ENCODE measurements around the gene ATP4A.

Gene ATP4A

DNA sequence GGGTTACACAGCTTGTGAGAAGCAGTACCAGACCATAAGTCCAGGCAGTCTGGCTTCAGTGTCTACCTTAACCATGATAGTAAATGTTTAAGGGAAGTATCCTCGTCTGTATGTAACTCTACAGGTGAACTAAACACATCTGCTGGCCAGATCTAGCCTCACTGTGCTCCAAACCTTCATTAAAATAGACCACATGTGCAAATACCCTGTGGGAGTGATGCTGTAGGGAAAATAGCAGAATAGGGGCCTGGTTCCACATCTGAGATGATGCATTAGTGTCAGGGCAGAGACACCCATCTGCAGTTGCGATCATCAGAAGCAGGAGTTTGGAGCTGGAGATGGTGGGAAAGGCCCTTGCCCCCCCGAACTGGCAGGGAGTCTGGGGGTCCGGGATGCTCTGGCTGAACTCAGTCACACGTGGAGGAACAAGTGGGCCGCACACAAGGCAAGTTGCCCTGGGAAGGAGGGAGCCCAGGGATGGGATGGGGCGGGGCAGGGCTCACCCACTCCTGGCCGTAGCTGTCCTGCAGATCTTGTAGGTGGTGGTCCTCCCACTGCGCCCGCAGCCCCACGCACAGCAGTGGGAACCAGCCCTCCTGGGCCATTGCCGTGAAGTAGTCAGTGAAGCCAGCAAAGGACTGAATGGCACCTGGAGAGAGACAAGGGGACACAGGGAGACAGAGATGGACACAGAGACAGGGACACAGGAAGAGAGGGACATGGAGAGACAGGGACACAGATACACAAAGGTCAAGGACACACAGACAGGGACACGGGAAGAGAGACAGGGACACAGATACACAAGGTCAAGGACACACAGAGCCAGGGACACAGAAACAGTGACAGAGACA is 10.7 kb downstream of the ATP4A start:
- TF ChIP-seq, protein P1, sequence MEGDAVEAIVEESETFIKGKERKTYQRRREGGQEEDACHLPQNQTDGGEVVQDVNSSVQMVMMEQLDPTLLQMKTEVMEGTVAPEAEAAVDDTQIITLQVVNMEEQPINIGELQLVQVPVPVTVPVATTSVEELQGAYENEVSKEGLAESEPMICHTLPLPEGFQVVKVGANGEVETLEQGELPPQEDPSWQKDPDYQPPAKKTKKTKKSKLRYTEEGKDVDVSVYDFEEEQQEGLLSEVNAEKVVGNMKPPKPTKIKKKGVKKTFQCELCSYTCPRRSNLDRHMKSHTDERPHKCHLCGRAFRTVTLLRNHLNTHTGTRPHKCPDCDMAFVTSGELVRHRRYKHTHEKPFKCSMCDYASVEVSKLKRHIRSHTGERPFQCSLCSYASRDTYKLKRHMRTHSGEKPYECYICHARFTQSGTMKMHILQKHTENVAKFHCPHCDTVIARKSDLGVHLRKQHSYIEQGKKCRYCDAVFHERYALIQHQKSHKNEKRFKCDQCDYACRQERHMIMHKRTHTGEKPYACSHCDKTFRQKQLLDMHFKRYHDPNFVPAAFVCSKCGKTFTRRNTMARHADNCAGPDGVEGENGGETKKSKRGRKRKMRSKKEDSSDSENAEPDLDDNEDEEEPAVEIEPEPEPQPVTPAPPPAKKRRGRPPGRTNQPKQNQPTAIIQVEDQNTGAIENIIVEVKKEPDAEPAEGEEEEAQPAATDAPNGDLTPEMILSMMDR (IDR thresholded peaks at IDR 0.05; ENCODE audit: control extremely low read depth, extremely low read depth, low read depth, missing control alignments): no peak
- POLR2A ChIA-PET: no interaction called here
- no peak for DNase-seq (ENCODE audit: extremely low spot score)
- CTCF ChIA-PET: no interaction called here

DNA sequence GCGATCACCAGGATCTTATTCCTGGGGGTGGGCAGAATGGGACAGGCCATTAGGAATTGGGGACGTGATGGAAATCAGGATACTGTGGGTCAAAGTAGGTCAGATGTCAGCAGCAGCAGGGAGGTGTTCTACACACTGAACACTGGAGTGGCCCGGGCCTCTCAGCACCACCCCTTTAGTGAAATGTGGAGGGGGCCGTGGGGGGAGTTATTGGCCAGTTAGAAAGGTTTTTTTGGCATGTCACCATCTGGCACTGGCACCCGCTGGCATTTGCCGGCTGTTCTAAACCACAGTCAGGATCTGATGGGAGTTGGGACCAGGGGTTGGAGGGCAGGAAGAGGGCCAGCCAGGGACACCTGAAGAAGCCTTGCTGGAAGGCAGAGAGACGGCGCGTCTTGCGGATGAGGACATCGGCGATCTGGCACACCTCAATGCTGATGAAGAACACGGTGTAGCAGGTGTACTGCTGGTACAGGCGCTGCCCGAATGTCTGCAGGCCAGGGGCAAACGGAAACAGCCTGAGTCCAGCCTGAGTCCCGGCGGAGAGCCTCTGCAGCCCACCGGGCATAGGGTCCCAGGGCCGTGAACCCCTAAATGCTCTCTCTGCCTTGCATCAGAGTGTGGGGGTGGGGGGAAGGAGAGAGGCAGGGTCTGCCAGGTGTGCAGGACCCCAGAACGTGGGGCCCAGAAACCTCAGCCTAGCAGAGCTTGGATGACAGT is 12.2 kb downstream of the ATP4A start:
- POLR2A ChIA-PET: no interaction called here
- TF ChIP-seq, protein P1 (IDR thresholded peaks at IDR 0.05; ENCODE audit: control extremely low read depth, extremely low read depth, low read depth, missing control alignments): no peak
- DNase-seq (ENCODE audit: extremely low spot score): no peak
- CTCF ChIA-PET: interaction anchor here (0.8 kb wide), 1 partner anchor 41 kb away, joined by 3 read pairs; no protein-coding TSS in a partner anchor

DNA sequence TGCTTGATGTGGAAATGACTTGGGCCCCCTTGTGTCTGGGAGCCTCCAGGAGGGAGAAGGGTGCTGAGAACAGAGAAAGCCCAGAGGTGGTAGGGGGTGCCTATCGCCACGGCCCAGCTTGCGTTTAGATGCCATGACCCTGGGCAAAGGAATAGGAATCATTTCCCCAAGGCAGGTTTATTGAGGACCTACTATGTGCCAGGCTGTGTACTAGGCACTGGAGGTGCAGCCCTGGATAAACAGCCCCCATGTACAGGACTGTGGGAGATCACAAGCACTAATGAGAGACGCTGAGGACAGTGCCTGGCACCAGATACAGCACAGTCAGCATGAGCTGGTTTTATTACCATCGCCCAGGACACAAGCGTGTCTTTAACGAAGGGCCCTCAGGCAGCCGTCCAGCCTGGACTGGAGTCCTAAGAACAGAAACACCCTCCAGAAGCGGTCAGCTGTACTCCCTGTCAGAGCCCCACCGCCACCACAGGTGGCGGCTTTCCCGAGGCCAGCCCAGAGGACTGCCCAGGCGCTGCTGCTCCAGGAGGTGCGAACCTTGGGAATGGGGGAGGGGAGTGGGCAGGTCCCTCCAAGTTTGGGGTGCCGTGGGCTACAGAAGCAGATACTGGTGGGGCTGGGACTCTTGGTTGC is 13.5 kb downstream of the ATP4A start:
- no peak for DNase-seq (ENCODE audit: extremely low spot score)
- ChIA-PET POLR2A (no interaction called here), CTCF (interaction anchor here (0.7 to 4.4 kb wide), 9 partner anchors 8 to 58 kb away, joined by 3 to 49 read pairs (median 14); partner anchors contain the start of genes ATP4A and PMIS2)
- TF ChIP-seq, protein P1 (IDR thresholded peaks at IDR 0.05; ENCODE audit: control extremely low read depth, extremely low read depth, low read depth, missing control alignments): no peak

DNA sequence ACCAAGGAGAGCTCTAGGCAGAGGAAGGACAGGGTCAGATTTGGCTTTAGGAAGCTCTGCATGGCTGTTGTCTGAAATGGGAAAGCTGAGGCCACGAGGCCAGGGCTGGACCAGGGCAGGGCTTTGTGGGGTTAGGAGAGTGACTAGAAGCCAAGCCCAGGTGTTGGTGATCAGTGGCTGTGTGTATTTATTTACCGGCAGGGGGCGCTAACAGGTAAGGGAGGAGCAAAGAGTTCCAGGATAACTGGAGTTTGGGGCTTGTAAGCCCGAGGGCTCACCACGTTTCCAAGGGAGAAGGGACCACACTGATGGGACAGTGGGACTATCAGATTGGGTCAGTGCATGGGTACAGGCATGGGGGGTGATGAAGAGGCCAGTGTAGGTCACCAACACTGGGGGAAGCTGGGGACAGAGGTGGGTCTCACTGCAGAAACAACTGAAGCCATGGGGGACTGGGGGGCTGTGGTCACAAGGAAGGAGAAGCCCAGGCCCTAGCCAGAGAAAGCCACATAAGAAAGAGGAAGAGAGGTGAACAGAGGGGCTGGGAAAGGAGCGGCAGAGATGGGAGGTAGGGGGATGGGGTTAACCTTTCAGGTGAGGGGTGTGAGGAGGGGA is 14.2 kb downstream of the ATP4A start:
- TF ChIP-seq, protein P1 (IDR thresholded peaks at IDR 0.05; ENCODE audit: control extremely low read depth, extremely low read depth, low read depth, missing control alignments): peak; percentile 84
- peak; percentile 81 for DNase-seq (ENCODE audit: extremely low spot score)
- ChIA-PET POLR2A (no interaction called here), CTCF (interaction anchor here (0.7 to 4.4 kb wide), 29 partner anchors 8 to 383 kb away, joined by 3 to 49 read pairs (median 4); partner anchors contain the start of genes ATP4A, HAUS5 and PMIS2)

DNA sequence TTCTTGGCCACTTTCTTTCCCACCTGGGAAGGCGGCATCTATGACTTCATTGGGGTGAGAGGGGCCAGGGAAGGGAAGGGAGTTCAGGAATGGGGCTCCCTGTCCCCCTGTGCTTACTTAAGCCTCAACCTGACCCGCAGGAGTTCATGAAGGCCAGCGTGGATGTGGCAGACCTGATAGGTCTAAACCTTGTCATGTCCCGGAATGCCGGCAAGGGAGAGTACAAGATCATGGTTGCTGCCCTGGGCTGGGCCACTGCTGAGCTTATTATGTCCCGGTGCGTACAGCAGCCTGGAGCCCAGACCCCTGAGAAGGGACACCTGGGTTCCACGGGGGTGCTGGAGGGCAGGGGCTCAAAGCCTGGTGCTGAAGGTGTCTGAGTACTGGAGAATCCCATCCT is 16.9 kb downstream of the ATP4A start:
- DNase-seq (ENCODE audit: extremely low spot score): no peak
- TF ChIP-seq, protein P1 (IDR thresholded peaks at IDR 0.05; ENCODE audit: control extremely low read depth, extremely low read depth, low read depth, missing control alignments): no peak
- ChIA-PET CTCF (interaction anchor here (3.2 to 4.4 kb wide), 2 partner anchors 11 to 36 kb away, joined by 14 to 44 read pairs; no protein-coding TSS in a partner anchor), POLR2A (no interaction called here)

All from GM10248 (cell line).